Measurements from ENCODE around the gene CD79A.

The CD79A gene

DNA sequence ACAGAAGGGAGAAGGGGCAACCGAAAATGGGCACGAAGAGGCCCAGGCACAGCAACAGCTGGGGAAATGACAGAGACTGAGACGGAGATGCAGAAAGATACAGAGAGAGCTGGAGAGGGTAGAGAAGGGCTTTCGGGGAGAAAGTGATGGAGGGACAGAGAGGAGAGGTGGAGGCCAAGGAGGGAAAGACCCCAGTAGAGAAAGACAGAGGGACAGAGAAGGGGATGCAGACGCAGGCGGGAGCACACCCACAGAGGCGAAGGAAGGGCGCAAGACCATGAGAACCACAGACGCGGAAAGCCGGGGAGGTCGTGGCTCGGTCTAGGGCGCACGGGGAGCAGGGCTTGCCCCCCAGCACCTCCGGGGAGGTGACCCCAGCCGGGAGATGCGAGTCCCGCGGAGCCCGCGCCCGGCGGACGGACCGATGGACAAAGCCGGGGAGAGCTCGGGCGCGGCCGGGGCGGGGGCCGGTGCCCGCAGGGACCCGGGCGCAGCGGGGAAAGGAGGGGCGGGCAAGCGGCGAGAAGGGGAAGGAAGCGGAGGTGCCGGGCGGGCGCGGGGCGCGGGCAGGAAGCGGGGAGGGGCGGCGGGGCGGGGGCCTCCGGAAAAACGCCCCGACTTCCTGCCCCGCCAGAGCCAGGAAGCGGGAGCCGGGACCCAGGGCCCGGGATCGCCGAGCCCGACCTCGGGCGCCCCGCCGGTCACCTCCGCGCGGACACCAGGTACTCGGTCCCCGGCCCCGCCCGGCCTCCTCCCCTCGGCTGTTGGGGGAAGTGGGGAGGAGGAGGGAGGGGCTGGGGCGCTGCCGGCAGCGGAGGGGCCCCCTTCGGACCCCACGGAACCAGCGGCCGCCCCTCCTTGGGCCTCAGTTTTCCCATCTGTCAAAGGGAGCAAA, 5.7 kb downstream of the CD79A start, which contains the start of gene ARHGEF1:
Gene ARHGEF1, plus strand, starts transcription at position 617 of the 895 bp plus-strand sequence. CDS start 4,899 bp downstream, outside the sequence.
- no peak for DNase-seq (ENCODE audit: low read depth, low spot score)
- H3K27ac ChIP-seq: peak within 1 kb of the TSS; percentile 96

DNA sequence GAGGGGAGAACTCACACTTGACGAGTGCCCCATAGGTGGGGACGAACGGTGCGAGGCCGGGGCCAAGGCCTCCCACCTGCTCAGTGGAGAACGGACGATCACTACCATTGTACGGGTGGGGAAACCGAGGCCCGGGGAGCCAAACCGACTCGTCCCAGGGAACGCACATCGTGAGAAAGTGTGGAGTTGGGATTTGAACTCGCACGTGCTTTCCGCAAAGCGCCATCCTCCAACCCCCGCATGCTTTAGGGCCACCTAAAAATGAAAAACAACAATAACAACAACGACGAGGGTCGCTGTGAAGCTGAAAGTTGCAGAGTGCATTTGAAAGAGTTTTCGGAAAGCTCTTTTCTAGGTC, 6.4 kb downstream of the CD79A start:
- DNase-seq (ENCODE audit: low read depth, low spot score): no peak
- H3K27ac ChIP-seq: peak overlapping the region; percentile 96

DNA sequence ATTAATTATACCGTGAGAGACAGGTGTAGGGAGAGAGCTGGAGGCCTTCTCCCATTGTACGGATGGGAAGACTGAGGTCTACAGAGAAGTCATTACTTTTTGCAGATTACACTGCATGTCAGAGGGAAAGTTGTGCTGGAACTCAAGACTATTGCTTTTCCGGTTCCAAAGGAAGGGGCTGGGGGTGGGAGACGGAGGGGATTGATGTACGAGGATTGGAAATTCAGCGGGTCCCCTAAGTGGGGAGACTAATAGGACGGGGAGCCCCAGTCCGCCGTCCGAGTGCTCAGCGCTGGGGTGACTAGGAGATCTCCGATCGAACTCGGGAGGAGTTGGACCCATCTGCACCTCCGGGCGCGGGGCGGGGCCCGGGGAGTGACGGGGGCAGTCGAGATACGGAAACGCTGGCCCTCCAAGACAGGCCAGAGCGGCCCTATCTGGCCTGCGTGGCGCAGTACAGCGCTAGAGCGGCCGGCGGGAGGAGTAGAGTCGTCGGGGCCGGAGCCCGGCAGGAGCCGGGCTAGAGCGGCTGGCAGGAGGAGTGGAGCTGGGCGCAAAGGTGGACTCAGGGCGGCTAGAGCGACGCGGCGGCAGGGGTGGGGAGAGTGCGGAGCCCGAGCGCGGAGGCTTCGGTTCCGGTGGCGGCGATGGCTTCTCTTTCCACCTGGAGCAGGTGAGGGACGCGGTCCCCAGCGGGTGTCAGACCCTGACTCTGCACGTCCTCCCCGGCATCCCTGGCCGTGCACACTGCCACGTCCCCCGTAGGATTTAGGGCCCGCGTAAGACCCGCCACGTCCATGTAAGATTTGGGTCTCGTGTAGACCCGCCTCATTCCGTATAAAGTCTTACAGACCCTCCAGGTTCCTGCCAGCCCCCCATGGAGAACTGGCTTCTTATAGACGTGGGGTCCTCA, 7.0 kb downstream of the CD79A start:
- peak; percentile 89 for DNase-seq (ENCODE audit: low read depth, low spot score)
- peak overlapping the region; percentile 96 for H3K27ac ChIP-seq

DNA sequence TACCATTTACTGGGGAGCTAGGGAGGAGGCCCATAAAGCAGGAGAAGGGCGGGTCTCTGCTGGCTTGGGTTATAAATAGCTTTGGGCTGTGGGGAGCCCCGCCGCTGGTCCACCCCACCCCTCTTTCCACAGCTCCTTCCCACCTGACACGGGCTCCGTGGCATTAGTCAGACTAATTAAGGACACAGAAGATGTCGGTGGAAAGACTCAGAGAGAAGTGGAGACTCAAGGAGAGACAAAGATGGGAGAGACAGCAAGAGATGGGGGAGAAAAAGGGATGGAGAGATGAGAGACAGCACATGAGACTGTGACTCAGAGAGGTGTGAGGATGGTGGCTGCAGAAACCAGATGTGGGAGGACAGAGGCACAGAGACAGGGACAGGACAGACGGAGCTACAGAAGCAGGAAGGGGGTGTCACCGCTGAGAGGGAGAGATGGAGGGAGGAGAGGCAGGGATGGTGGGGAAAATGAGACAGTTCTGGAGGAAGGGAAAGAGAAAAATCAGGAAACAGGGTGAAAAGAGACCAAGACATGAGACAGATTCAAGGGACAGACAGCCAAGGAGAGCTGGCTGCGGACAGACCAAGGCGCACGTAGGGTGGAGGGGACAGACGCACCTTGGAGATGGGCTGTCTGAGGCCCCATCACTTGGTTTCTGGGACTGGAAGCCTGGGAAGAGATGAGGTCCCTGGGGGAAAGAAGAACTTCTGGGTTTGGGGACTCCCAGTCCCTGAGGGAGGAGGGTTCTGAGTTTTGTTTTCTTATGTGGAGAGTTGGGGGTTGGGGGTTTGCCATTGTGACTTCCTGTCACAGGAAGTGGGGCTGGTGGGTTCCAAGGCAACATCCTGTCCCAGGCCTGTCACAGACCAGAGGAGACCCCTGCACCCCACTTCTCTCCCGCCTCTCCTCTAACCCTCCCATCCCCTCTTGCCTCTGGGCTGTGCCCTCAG, 10.0 kb downstream of the CD79A start:
- DNase-seq (ENCODE audit: low read depth, low spot score): no peak
- H3K27ac ChIP-seq: peak overlapping the region; percentile 96

DNA sequence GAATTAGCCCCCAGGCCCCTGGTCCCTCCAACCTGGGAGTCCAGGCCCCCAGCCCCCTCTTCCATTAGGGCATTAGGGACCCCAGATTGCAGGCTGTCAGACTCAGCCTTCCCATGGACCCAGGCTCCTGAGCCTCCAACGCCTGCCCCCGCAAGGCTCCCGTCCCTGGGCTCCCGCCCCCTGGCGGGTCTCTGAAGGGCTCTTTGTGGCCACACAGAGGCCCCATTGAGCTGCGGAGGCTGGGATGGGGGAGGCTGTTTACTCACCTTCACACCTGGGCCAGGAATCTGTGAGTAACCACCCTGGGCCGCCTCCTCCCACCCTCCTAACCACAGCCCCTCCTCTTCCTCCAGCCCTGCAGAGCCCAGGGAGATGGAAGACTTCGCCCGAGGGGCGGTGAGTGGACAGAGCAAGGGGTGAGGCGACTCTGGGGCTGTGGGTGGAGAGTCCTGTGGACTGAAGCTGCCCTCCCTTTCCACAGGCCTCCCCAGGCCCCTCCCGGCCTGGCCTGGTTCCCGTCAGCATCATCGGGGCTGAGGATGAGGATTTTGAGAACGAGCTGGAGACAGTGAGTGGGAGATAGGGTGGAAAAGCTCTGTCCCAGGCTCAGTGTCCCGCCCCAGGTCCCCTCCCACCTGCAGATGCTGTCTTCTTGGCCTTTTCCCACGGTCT, 10.8 kb downstream of the CD79A start:
- DNase-seq (ENCODE audit: low read depth, low spot score): peak; percentile 87
- H3K27ac ChIP-seq: peak overlapping the region; percentile 96

DNA sequence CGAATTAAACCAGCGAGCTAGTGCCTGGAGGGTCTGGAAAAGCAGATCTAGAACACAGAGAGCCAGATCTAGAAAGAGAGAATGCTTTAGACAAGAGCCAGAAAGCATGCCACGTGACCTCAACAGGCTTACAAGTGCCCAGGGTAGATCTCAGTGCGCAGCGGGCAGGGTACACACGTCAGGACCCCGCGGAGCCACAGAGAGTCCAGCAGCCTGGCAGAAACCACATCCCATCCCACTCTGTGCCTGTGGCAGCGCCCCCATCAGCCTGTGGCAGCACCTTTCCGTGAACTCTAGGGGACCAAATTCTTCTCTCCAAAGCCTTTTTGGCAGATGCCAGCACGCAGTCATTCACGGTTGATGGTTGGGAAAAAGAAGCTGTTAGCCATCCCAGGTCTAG, 11.8 kb downstream of the CD79A start:
- H3K27ac ChIP-seq: peak overlapping the region; percentile 96
- no peak for DNase-seq (ENCODE audit: low read depth, low spot score)

DNA sequence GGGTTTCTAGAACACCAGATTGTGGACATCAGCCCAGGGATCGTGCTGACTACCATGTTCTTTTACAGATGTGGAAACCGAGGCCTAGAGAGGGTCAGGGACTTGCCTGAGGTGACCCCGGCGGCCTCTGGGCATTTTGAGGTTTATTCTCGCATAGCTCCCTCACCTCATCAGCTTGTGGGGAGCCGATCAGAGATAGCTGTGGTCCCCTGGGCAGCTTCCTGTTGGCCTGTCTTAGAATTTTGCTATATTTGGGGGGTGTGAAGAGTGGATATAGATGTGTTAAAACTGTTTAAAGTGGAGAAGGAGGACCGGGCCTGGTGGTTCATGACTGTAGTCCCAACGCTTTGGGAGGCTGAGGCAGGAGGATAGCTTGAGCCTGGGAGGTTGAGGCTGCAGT, 12.8 kb downstream of the CD79A start:
- DNase-seq (ENCODE audit: low read depth, low spot score): no peak
- H3K27ac ChIP-seq: no peak overlapping the region

DNA sequence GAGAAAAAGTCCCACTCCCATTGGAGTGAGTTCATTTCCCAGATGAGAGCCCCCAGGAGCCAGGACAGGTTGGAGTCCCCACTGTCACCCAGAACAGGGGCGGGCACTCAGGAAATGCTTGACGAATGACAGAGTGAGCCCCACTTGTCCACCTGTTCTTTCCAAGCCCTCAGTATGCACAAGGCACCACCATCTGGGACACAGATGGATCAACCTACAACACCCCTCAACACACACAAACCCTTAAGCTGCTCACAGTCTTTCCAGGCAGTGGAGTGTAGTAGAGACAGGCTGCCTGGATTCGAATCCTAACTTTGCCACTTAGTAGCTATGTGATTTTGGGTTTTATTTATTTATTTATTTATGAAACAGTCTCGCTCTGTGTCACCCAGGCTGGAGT, 13.9 kb downstream of the CD79A start:
- DNase-seq (ENCODE audit: low read depth, low spot score): no peak
- no peak overlapping the region for H3K27ac ChIP-seq

DNA sequence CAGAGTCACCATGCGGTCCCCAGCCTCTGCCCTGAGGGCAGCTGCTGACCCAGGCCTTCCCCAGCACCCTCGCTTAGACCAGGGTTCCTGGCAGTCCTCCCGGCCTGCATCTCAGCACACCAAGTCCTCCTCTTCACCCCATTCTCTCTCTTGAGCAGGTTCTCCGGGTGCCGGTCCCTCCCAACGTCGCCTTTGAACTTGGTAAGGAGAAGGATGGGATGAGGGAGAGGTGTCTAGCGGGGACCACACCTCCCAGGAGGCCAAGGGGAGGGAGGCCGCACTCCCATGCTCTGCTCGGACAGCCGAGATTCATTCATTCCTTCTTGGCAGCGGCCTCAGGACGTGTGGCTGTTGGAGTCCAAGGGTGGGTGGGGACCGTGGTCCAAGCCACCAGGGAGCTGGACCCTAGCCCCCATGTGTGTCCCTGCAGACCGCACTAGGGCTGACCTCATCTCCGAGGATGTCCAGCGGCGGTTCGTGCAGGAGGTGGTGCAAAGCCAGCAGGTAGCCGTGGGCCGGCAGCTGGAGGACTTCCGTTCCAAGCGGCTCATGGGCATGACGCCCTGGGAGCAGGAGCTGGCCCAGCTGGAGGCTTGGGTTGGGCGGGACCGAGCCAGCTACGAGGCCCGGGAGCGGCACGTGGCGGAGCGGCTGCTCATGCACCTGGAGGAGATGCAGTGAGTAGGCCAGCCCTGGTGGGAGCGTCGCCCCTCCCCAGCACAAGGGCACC, 15.3 kb downstream of the CD79A start:
- no peak for DNase-seq (ENCODE audit: low read depth, low spot score)
- no peak overlapping the region for H3K27ac ChIP-seq

DNA sequence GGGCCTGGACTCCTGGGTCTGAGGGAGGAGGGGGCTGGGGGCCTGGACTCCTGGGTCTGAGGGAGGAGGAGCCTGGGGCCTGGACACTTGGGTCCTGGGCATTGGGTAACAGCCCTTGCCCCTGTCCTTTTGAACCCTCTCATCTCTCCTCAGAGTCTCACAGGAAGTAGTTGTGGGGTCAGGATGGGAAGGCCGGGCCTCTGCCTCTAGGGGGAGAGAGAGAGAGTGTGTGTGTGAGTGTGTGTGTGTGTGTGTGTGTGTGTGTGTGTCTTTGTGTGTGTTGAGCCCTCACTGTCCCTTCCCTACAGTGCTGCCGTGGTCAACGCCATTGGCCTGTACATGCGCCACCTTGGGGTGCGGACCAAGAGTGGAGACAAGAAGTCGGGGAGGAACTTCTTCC, 16.8 kb downstream of the CD79A start:
- no peak for DNase-seq (ENCODE audit: low read depth, low spot score)
- H3K27ac ChIP-seq: no peak overlapping the region

DNA sequence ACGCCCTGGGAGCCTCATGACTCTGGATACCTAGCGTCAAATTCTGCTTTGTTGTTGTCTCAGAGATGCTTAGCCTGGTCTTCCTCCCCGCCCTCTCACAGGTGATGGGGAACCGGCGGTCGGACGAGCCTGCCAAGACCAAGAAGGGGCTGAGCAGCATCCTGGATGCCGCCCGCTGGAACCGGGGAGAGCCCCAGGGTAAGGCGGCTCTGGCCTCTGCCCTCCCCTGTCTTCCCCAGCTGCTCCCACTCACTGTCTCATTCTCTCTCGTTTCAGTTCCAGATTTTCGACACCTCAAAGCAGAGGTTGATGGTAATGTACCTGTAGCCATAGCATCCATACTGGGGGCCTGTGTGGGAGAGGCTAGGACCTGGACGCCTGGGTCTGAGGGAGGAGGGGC, 17.3 kb downstream of the CD79A start:
- H3K27ac ChIP-seq: no peak overlapping the region
- DNase-seq (ENCODE audit: low read depth, low spot score): no peak

DNA sequence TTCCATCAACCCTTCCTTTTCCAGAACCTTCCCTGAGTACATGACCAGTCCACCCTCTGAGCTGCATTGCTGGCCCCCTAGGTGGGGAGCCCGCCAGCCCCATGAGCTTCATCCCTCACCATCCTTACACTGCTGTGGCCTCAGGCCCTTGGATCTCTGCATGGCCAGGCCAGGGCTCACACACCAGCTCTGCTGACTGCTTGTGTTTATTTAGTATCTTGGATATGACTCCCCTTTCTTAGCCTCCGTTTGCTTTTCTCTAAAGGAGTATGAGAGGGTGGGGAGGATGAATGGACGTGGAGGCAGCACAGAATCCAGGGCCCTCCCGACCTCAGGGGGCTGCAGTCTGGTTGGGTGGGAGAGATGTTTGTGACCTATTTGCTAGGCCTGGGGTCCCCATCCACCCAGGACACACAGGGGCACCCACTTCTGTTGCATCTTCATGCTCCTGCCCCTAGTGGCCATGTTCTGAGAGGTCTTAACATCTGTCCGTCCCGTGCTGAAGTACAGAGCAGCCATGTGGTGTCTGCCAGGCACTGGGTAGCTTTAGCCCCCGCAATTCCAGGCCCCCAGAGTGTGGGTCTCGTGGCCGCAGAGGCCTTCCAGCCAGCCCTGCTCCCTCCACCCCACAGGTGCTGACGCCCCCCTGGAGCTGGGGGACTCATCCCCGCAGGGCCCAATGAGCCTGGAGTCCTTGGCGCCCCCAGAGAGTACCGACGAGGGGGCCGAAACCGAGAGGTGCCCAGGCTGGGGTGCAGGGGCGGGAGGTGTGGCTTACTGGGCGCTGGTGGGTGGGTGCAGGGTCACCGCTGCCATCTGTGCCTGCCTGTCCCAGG, 18.9 kb downstream of the CD79A start:
- H3K27ac ChIP-seq: no peak overlapping the region
- no peak for DNase-seq (ENCODE audit: low read depth, low spot score)

DNA sequence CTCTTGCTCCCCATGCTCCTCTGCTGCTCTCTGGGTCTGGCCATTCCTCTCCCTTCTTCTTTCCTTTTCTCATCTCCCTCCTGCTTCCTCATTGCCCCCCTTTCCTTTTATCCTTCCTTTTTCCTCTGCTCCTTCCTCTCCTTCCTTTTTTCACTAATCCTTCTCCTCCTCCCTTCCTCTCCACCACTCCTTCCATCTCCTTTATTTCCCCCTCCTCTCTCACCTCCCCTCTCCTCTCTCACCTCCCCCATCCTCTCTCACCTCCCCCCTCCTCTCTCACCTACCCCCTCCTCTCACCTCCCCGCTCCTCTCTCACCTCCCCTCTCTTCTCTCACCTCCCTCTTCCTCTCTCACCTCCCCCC, 19.5 kb downstream of the CD79A start:
- no peak overlapping the region for H3K27ac ChIP-seq
- DNase-seq (ENCODE audit: low read depth, low spot score): no peak

DNA sequence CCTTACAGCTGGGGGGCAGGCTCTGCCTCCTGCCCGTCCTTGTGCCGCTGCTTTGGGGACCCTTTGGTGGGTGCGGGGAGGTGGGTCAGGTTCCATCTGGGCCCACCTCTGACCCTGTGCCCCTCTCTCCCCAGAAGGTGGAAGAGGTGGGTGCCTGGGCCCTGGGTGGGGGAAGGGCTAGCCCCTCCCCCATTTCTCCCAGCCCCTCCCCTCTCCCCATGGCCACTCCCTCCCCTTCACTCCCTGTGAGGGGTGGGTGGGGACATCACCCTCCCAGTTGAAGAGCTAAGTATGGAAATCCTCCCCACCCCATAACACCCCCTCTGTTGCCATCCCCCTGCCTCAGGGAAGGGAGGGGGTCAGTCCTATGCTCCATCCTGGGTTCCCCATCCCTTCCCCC, 20.1 kb downstream of the CD79A start:
- H3K27ac ChIP-seq: no peak overlapping the region
- DNase-seq (ENCODE audit: low read depth, low spot score): no peak

DNA sequence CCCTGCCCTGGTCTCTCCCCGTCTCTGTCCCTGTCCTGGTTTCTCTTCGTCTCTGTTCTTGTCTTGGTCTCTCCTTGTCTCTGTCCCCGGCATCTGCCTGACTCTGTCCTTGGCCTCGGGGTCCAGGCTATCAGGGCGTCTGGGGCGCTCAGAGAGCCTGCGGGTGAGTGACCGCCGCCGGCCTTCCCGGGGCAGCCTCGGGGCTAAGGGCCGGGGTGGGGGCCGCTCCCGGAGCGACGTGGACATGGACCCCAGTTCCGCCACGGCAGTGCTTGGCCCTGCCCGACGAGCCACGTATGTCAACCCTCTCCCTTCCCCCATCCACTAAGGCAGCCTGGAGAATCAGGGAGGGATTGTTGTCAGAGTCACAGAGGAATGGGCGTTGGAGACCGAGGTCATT, 20.7 kb downstream of the CD79A start:
- H3K27ac ChIP-seq: no peak overlapping the region
- no peak for DNase-seq (ENCODE audit: low read depth, low spot score)

DNA sequence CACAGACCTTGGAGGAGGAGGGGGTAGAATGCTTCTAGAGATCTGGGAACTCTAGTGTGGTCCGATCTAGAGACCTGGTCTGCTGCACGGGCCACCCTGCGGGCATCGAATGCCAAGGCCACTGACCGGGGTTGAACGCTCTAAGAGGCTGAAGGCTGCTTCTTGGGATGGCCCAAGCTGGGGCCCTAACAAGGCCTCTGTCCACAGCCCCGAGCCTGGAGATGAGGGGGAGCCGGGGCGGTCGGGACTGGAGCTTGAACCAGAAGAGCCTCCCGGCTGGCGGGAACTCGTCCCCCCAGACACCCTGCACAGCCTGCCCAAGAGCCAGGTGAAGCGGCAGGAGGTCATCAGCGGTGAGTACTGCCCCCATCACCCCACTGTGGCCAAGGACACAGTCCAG, 21.2 kb downstream of the CD79A start:
- no peak overlapping the region for H3K27ac ChIP-seq
- DNase-seq (ENCODE audit: low read depth, low spot score): no peak

DNA sequence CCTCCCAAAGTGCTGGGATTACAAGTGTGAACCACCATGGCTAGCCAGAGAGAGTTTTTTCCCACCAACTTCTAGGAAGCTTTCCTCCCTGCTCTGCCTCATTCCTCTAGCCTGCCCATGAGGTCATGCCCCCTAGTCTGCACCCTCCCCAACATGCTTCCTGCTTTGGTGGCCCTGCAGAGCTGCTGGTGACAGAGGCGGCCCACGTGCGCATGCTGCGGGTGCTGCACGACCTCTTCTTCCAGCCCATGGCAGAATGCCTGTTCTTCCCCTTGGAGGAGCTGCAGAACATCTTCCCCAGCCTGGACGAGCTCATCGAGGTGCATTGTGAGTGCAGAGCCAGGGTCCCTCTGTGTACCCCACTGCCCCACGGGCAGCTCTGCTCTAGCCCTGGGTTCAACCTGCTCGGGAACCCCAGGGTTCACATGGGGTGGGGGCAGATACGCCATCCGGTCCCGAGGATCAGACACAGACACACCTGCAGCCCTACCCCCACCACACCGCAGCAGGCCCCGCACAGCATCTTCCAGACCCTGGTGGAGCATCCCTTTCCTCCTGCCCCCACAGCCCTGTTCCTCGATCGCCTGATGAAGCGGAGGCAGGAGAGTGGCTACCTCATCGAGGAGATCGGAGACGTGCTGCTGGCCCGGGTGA, 24.8 kb downstream of the CD79A start:
- DNase-seq (ENCODE audit: low read depth, low spot score): no peak
- H3K27ac ChIP-seq: no peak overlapping the region

DNA sequence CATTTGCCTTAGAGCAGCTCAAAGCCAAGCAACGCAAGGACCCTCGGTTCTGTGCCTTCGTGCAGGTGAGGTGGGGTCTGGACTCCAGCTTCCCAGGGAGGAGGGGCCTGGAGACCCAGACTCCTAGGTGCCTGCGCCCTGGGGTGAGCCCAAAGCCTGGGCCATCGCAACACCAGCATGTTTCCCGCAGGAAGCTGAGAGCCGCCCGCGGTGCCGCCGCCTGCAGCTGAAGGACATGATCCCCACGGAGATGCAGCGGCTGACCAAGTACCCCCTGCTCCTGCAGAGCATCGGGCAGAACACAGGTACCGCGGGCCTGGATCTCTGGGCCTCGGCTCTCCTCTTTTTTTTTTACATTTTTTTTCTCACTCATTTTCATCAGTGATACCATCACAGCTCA, 25.5 kb downstream of the CD79A start:
- DNase-seq (ENCODE audit: low read depth, low spot score): no peak
- no peak overlapping the region for H3K27ac ChIP-seq
